IPS-11a (cell line): ENCODE data around the gene ZCCHC24.

Source experiments
- H3K4me3 ChIP-seq: one replicate; pipeline ENCODE4 v1.5.1; 2013; ENCODE audit warnings: low read depth, low read length, control low read depth

Gene ZCCHC24

DNA sequence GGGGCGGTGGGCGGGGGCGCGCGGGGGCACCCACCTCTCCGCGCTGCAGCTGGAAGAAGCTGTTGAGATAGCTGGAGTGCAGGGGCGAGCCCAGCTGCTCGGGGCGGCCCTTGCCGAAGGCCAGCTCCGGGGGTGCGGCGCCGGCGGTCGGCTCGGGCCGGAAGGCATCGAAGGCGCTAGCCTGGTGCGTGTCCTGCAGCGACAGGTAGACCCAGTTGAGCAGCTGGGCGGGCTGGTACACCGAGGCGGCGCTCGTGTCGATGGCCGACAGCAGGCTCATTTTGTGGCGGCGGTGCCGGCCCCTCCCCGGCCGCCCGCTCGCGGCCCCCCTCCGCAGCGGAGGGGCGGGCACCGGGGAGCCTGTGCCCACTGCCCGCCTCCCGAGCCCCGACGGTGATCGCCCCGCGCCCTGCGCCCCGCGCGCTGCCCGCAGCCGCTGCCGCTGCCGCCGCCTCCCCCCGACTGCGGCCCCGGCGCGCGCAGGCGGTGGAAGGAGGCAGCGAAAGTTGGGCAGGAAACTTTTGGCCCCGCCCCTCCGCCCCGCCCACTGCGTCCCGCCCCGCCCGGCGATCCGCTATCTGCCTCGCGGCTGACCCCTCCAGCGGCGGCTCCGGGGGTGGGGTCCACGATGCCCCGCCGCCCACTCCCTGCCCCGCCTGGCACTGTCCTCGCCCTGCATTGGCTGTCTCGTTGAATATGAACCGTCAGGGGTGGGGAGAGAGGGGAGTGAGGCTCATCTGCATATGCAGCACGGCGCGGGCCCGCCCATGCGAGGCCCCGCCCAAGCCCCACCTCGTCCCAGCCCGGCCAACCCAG lies at the start of gene ZCCHC24:
Gene ZCCHC24 (minus strand): TSS at position 464 of the 816 bp plus-strand sequence. CDS start 184 bp downstream, at position 280.
- H3K4me3 ChIP-seq, result peak within 1 kb of the TSS; percentile 50

- H3K4me3 ChIP-seq, result no peak overlapping the region
These were observed 48.4 kb upstream of the ZCCHC24 start for GRCh38 chr10:79493806-79494205.

- no peak overlapping the region for H3K4me3 ChIP-seq
These were observed 47.4 kb upstream of the ZCCHC24 start for GRCh38 chr10:79492839-79493238.

- no peak overlapping the region for H3K4me3 ChIP-seq
These were observed 46.8 kb upstream of the ZCCHC24 start for GRCh38 chr10:79492256-79492655.

GRCh38 chr10:79491143-79491835 lies 45.9 kb upstream of the ZCCHC24 start:
- no peak overlapping the region for H3K4me3 ChIP-seq

- no peak overlapping the region for H3K4me3 ChIP-seq
These were observed 45.1 kb upstream of the ZCCHC24 start for GRCh38 chr10:79490400-79491142.

DNA sequence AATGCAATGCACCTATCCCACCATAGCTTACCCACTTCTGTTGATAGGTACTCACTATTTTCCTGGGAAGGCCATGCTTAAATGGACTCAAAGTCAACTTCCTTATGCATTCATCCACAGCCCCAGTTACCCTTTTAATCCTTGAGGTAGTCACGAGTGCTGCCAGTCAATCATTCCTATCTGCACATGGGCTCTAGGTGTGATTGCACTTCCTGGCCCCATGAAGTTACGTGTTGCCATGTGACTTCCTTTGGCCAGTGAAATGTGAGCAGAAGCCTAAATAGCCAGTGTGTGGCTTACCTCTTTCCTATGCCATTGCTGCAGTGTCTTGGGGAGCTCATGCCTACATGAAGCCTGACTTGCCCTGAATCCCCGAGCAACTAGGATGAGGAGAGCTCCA lies 43.4 kb upstream of the ZCCHC24 start:
- H3K4me3 ChIP-seq, result no peak overlapping the region

DNA sequence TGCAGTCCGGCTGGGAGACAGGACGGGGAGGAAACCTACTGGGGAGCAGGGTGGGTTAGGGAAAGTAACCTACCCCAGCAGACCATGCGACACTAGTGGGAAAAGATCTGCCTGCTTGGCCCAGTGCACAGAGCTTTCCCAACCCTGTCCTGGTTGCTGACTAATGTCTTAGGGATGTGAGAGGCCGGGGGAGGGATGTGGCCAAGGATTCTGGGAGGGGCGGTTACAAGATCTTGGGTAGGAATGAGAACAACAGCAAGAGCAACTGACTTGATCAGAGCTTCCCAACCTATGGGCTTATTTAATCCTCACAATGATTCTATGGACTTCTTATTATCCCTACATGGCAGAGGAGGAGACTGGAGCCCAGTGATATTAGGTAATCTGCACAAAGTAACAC lies 42.9 kb upstream of the ZCCHC24 start:
- no peak overlapping the region for H3K4me3 ChIP-seq

GRCh38 chr10:79487296-79488194 lies 42.1 kb upstream of the ZCCHC24 start:
- H3K4me3 ChIP-seq, result no peak overlapping the region

GRCh38 chr10:79484476-79484875 lies 39.1 kb upstream of the ZCCHC24 start:
- no peak overlapping the region for H3K4me3 ChIP-seq

DNA sequence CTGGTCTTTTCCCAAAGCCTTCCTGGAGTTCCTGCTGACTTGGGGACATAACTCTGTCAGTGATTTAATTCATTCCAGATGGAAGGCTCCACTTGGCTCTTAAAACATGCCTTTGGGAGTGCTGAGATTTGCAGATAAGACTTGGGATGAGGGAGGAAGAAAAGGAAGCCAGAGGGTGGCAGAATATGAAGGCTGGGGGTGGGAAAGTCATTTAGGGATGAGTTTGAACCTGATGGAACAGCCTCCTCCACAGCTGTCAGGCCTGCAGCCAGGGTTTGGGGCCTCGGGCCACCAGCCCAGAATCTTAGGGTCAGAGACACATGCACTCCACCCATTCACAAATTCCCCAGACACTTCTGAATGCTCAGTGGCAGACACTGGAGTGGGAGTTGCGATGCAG lies 38.5 kb upstream of the ZCCHC24 start:
- H3K4me3 ChIP-seq, result no peak overlapping the region

GRCh38 chr10:79483299-79483698 lies 37.9 kb upstream of the ZCCHC24 start:
- H3K4me3 ChIP-seq, result no peak overlapping the region

GRCh38 chr10:79482741-79483140 lies 37.3 kb upstream of the ZCCHC24 start:
- no peak overlapping the region for H3K4me3 ChIP-seq

DNA sequence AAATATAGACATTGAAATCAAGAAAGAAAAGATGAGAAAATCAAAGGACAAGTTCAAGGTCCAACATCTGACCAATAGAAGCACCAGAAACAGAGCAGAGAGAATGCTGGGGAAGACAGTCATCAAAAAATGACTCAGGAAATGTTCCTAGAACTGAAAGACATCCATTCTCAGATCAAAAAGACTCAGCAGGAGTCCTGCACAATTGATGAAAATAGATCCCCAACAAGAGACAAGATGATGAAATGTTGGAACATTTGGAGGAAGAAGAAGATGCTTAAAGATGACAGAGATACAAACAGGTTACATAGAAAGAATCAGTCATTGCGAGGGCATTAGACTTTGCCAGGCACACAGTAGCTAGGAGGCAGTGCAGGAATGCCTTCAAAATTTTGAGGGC lies 36.9 kb upstream of the ZCCHC24 start:
- no peak overlapping the region for H3K4me3 ChIP-seq

DNA sequence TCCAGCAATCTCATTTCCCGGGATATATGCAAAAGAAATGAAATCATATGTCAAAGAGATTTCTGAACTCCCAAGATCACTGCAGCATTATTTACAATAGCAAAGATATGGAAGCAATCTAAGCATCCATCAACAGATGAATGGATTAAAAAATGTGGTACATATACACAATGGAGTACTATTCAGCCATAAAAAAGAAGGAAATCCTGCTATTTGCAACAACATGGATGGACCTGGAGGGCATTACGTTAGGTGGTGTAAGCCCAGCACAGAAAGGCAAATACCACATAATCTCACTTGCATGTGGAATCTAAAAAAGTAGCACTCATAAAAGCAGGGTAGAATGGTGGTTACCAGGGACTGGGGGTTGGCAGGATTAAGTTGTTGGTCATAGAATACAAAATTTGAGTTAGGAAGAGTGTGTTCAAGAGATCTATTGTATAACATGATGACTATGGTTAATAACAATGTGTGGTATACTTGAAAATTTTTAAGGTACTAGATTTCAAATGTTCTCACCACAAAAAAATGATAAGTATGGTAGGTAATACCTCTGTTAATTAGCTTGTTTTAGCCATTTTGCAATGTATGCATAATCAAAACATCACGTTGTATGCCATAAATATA lies 34.0 kb upstream of the ZCCHC24 start:
- H3K4me3 ChIP-seq, result no peak overlapping the region

GRCh38 chr10:79477456-79477855 lies 32.0 kb upstream of the ZCCHC24 start:
- H3K4me3 ChIP-seq, result no peak overlapping the region

DNA sequence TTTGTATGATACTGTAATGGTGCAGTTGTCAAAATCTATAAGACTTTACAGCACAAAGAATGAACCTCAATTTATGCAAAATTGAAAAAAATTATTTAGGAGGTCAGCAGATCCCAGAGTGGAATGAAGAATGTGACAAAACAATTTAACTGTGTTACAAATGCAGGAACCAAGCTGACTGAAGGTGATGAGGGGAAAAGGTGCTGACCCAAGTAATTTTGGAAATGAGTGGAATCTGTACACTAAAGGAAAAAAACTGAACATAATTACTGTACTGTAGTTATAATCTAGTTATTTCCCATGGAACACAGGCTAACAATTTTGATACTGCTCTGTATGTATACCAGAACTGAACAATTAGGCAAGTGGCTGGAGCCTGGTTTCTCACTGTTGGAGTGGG lies 31.2 kb upstream of the ZCCHC24 start:
- no peak overlapping the region for H3K4me3 ChIP-seq

GRCh38 chr10:79475877-79476276 lies 30.5 kb upstream of the ZCCHC24 start:
- no peak overlapping the region for H3K4me3 ChIP-seq

- H3K4me3 ChIP-seq, result no peak overlapping the region
These were observed 29.8 kb upstream of the ZCCHC24 start for GRCh38 chr10:79475119-79475653.
